ENCODE measurements around the gene TSEN2. TPM values are rescaled to one million over a fixed set of nuclear protein-coding genes. Genes with fewer than 3 reads are reported as not detected.

The TSEN2 gene
- total RNA-seq, 1 donor from 2014 or later, result 28.1 TPM

GRCh38 chr3:12487336-12487735, 3.1 kb downstream of the TSEN2 start:
- Mint-ChIP-seq H3K27ac (ENCODE audit: unreplicated experiment) (no peak overlapping the region), H3K9me3 (no peaks in the 10 kb centered on the region), H3K4me1 (peaks cover 35% of the 10 kb centered on the region), H3K27me3 (ENCODE audit: low read depth) (peaks cover 11% of the 10 kb centered on the region), H3K36me3 (ENCODE audit: low read depth) (peaks cover 2% of the 10 kb centered on the region), H3K4me3 (no peak overlapping the region)
- TF ChIP-seq CTCF (conservative IDR thresholded peaks at IDR 0.05), result no peak
- DNase-seq (ENCODE audit: low read depth, low spot score), result no peak

- H3K27ac Mint-ChIP-seq (ENCODE audit: unreplicated experiment), result no peak overlapping the region
- peaks cover 2% of the 10 kb centered on the region for H3K36me3 Mint-ChIP-seq (ENCODE audit: low read depth)
- no peak for TF ChIP-seq CTCF (conservative IDR thresholded peaks at IDR 0.05)
- peaks cover 9% of the 10 kb centered on the region for H3K27me3 Mint-ChIP-seq (ENCODE audit: low read depth)
- peaks cover 35% of the 10 kb centered on the region for H3K4me1 Mint-ChIP-seq
- peak overlapping the region; percentile 8 for H3K4me3 Mint-ChIP-seq
- DNase-seq (ENCODE audit: low read depth, low spot score), result no peak
- no peaks in the 10 kb centered on the region for H3K9me3 Mint-ChIP-seq
Observed at GRCh38 chr3:12487786-12488185, 3.5 kb downstream of the TSEN2 start.

- TF ChIP-seq CTCF (conservative IDR thresholded peaks at IDR 0.05), result no peak
- no peak for DNase-seq (ENCODE audit: low read depth, low spot score)
- Mint-ChIP-seq H3K4me1 (peaks cover 25% of the 10 kb centered on the region), H3K4me3 (no peak overlapping the region), H3K27me3 (ENCODE audit: low read depth) (no peaks in the 10 kb centered on the region), H3K36me3 (ENCODE audit: low read depth) (peaks cover 2% of the 10 kb centered on the region), H3K9me3 (no peaks in the 10 kb centered on the region), H3K27ac (ENCODE audit: unreplicated experiment) (no peak overlapping the region)
Observed at GRCh38 chr3:12489368-12489767, 5.1 kb downstream of the TSEN2 start.

- Mint-ChIP-seq H3K36me3 (ENCODE audit: low read depth) (peaks cover 2% of the 10 kb centered on the region), H3K9me3 (no peaks in the 10 kb centered on the region), H3K27me3 (ENCODE audit: low read depth) (no peaks in the 10 kb centered on the region), H3K4me3 (no peak overlapping the region), H3K4me1 (peaks cover 20% of the 10 kb centered on the region), H3K27ac (ENCODE audit: unreplicated experiment) (no peak overlapping the region)
- DNase-seq (ENCODE audit: low read depth, low spot score), result no peak
- TF ChIP-seq CTCF (conservative IDR thresholded peaks at IDR 0.05), result no peak
Observed at GRCh38 chr3:12489832-12490231, 5.6 kb downstream of the TSEN2 start.

- Mint-ChIP-seq H3K4me3 (no peak overlapping the region), H3K27me3 (ENCODE audit: low read depth) (no peaks in the 10 kb centered on the region)
Observed at GRCh38 chr3:12490547-12490946, 6.3 kb downstream of the TSEN2 start.

More at GRCh38 chr3:12490547-12490946, 6.3 kb downstream of the TSEN2 start:
- Mint-ChIP-seq H3K27ac (ENCODE audit: unreplicated experiment) (no peak overlapping the region), H3K36me3 (ENCODE audit: low read depth) (peaks cover 2% of the 10 kb centered on the region), H3K9me3 (no peaks in the 10 kb centered on the region), H3K4me1 (peaks cover 13% of the 10 kb centered on the region)
- TF ChIP-seq CTCF (conservative IDR thresholded peaks at IDR 0.05), result no peak
- no peak for DNase-seq (ENCODE audit: low read depth, low spot score)
